Hepatocyte (in vitro differentiated cells): Measurements from ENCODE around the gene ATXN1. TPM values are rescaled to one million over a fixed set of nuclear protein-coding genes. Genes with fewer than 3 reads are reported as not detected.

ENCODE experiments used
- DNase-seq: peaks from one replicate; pipeline ENCODE4 v3.0.0-alpha.2; 2016; ENCODE audit warnings: low spot score
- H2AFZ ChIP-seq: fragments of 200-600 bp; sonication (generic); 2 replicates; pipeline ENCODE4 v1.6.0; 2016; ENCODE audit warnings: antibody characterized with exemption, mild to moderate bottlenecking
- H3K27ac ChIP-seq: fragments of 200-600 bp; sonication (generic); 2 replicates; pipeline ENCODE4 v1.5.1; 2016; ENCODE audit warnings: mild to moderate bottlenecking
- H3K27me3 ChIP-seq: fragments of 200-600 bp; sonication (generic); 2 replicates; pipeline ENCODE4 v1.6.1; 2016
- H3K36me3 ChIP-seq: fragments of 200-600 bp; sonication (generic); replicated peaks from 2 replicates; pipeline ENCODE4 v1.5.1; 2016; ENCODE audit warnings: low read depth; ENCODE audit not compliant: insufficient read depth
- H3K4me1 ChIP-seq: fragments of 200-600 bp; sonication (generic); 2 replicates; pipeline ENCODE4 v1.5.1; 2016; ENCODE audit warnings: mild to moderate bottlenecking, moderate library complexity; ENCODE audit not compliant: insufficient read depth
- H3K4me2 ChIP-seq: fragments of 200-600 bp; sonication (generic); 2 replicates; pipeline ENCODE4 v1.6.0; 2016
- H3K4me3 ChIP-seq: fragments of 200-600 bp; sonication (generic); 2 replicates; pipeline ENCODE4 v1.5.1; 2016; ENCODE audit warnings: mild to moderate bottlenecking
- H3K79me2 ChIP-seq: fragments of 200-600 bp; sonication (generic); 2 replicates; pipeline ENCODE4 v1.6.0; 2017; ENCODE audit warnings: mild to moderate bottlenecking
- H3K9me2 ChIP-seq: fragments of 200-600 bp; sonication (generic); replicated peaks from 2 replicates; pipeline ENCODE4 v1.6.0; 2017; ENCODE audit warnings: mild to moderate bottlenecking; ENCODE audit not compliant: insufficient read depth
- H3K9me3 ChIP-seq: fragments of 200-600 bp; sonication (generic); 2 replicates; pipeline ENCODE4 v1.5.1; 2016; ENCODE audit warnings: low read depth, mild to moderate bottlenecking
- H4K20me1 ChIP-seq: fragments of 200-600 bp; sonication (generic); 2 replicates; pipeline ENCODE4 v1.6.0; 2016; ENCODE audit warnings: mild to moderate bottlenecking; ENCODE audit not compliant: insufficient read depth, poor library complexity, severe bottlenecking
- EZH2 ChIP-seq: fragments of 200-600 bp; sonication (generic); IDR thresholded peaks from 2 replicates; pipeline ENCODE4 v1.6.1; 2016; ENCODE audit warnings: antibody characterized with exemption, mild to moderate bottlenecking, borderline replicate concordance
- EZH2phosphoT487 ChIP-seq: fragments of 200-600 bp; sonication (generic); IDR thresholded peaks from one replicate; pipeline ENCODE4 v1.6.1; 2018; ENCODE audit warnings: antibody characterized with exemption, mild to moderate bottlenecking, low read depth, moderate library complexity; ENCODE audit not compliant: unreplicated experiment, severe bottlenecking
- WGBS: methylation state at CpG from one replicate; pipeline ENCODE4 v1.1.6; 2016; ENCODE audit warnings: low lambda C conversion rate; ENCODE audit errors: missing lambda C conversion rate; 5-methylcytosine and 5-hydroxymethylcytosine counted together
- polyA plus RNA-seq: library from polyadenylated mRNA; unstranded; fragments of >200 nt; fragmentation: Nextera tagmentation; extraction: Ambion mirVana; gene quantifications from 2 replicates; pipeline ENCODE4 v1.2.1, GENCODE V29; 2016
- total RNA-seq: library from RNA; depleted of rRNA; stranded (reverse); fragments of >200 nt; gene quantifications from 2 replicates; pipeline ENCODE4 v1.2.3, GENCODE V29; 2014
- TF ChIP-seq, protein P1 (sequence below): fragments of 200-600 bp; sonication (generic); IDR thresholded peaks from 2 replicates; pipeline ENCODE4 v1.5.1; 2016; ENCODE audit warnings: antibody characterized with exemption, mild to moderate bottlenecking; ENCODE audit not compliant: poor library complexity

The ATXN1 gene
- total and polyA plus RNA-seq, 2 experiments from 2014 or later = 14.7 to 32.6 TPM

DNA sequence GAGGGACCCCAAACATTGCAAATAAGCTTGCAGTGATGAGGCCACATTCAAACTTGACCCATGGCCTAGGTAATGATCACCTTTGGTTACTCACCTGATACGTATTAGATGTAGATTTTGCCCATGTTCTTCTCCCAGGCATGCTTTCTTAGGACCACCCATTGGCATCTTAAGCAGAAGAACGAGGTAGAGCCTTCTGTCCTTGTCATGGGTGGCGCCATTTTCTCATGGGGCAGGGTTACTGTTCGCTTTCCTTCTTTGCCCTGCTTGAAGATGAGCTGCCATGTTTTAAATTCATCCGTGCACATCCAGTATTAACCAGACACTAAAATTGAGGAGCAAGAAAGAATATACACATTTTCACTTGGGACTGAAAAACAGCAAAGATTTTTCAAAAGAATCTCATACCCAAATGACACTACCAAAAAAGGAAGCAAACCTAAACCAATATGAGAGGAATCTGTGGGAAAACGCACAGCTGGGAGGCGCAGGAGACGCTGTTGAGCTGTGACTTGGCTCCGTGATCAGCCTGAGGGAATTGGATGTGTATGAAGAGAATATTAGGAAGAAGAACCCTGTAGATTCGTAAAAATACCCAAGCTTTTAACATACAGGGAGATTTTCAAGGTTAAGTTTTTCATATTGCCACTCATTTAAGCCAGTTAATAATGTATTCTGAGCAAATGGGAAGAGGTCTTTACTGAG, 486.2 kb downstream of the ATXN1 start:
- no peak for DNase-seq
- Histone ChIP-seq H3K4me3 (no peak overlapping the region), H3K9me2 (no peaks in the 10 kb centered on the region), H2AFZ (no peak overlapping the region), H3K79me2 (no peaks in the 10 kb centered on the region), H3K27ac (no peak overlapping the region), H3K4me1 (peaks cover 27% of the 10 kb centered on the region), H4K20me1 (no peaks in the 10 kb centered on the region), H3K36me3 (no peaks in the 10 kb centered on the region), H3K9me3 (no peaks in the 10 kb centered on the region), H3K27me3 (no peaks in the 10 kb centered on the region), H3K4me2 (no peak overlapping the region)
- TF ChIP-seq, protein P1, sequence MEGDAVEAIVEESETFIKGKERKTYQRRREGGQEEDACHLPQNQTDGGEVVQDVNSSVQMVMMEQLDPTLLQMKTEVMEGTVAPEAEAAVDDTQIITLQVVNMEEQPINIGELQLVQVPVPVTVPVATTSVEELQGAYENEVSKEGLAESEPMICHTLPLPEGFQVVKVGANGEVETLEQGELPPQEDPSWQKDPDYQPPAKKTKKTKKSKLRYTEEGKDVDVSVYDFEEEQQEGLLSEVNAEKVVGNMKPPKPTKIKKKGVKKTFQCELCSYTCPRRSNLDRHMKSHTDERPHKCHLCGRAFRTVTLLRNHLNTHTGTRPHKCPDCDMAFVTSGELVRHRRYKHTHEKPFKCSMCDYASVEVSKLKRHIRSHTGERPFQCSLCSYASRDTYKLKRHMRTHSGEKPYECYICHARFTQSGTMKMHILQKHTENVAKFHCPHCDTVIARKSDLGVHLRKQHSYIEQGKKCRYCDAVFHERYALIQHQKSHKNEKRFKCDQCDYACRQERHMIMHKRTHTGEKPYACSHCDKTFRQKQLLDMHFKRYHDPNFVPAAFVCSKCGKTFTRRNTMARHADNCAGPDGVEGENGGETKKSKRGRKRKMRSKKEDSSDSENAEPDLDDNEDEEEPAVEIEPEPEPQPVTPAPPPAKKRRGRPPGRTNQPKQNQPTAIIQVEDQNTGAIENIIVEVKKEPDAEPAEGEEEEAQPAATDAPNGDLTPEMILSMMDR = no peak
- TF ChIP-seq EZH2phosphoT487 = no peak
- WGBS = 94% methylated on average over 10 of the region's 10 CpGs

GRCh38 chr6:16274483-16274882, 486.8 kb downstream of the ATXN1 start:
- H3K4me1 ChIP-seq = peaks cover 27% of the 10 kb centered on the region
- no peaks in the 10 kb centered on the region for H3K9me2 ChIP-seq
- H3K36me3 ChIP-seq = no peaks in the 10 kb centered on the region
- no peaks in the 10 kb centered on the region for H4K20me1 ChIP-seq
- TF ChIP-seq, protein P1 = no peak
- TF ChIP-seq EZH2phosphoT487 (no peak), EZH2 (no peak)
- H3K79me2 ChIP-seq = no peaks in the 10 kb centered on the region
- no peaks in the 10 kb centered on the region for H3K27me3 ChIP-seq
- H3K27ac ChIP-seq = no peak overlapping the region
- H2AFZ ChIP-seq = no peak overlapping the region
- 73% methylated on average over 4 of the region's 4 CpGs for WGBS
- no peak overlapping the region for H3K4me3 ChIP-seq
- no peak for DNase-seq
- H3K4me2 ChIP-seq = no peak overlapping the region
- H3K9me3 ChIP-seq = no peaks in the 10 kb centered on the region

- 35% methylated on average over 1 of the region's 1 CpG for WGBS
- Histone ChIP-seq H3K4me1 (peaks cover 20% of the 10 kb centered on the region), H3K79me2 (no peaks in the 10 kb centered on the region), H3K9me2 (no peaks in the 10 kb centered on the region), H3K4me2 (no peak overlapping the region), H3K27me3 (no peaks in the 10 kb centered on the region), H3K9me3 (no peaks in the 10 kb centered on the region), H3K36me3 (no peaks in the 10 kb centered on the region), H2AFZ (no peak overlapping the region), H4K20me1 (no peaks in the 10 kb centered on the region), H3K4me3 (no peak overlapping the region), H3K27ac (no peak overlapping the region)
- peak; percentile 38 for DNase-seq
- no peak for TF ChIP-seq EZH2phosphoT487
- TF ChIP-seq, protein P1 = no peak
- TF ChIP-seq EZH2 = no peak
Observed at GRCh38 chr6:16273256-16273655, 488.0 kb downstream of the ATXN1 start.
